ENCODE data around the gene PDE4D.

- TF ChIP-seq, protein P1, sequence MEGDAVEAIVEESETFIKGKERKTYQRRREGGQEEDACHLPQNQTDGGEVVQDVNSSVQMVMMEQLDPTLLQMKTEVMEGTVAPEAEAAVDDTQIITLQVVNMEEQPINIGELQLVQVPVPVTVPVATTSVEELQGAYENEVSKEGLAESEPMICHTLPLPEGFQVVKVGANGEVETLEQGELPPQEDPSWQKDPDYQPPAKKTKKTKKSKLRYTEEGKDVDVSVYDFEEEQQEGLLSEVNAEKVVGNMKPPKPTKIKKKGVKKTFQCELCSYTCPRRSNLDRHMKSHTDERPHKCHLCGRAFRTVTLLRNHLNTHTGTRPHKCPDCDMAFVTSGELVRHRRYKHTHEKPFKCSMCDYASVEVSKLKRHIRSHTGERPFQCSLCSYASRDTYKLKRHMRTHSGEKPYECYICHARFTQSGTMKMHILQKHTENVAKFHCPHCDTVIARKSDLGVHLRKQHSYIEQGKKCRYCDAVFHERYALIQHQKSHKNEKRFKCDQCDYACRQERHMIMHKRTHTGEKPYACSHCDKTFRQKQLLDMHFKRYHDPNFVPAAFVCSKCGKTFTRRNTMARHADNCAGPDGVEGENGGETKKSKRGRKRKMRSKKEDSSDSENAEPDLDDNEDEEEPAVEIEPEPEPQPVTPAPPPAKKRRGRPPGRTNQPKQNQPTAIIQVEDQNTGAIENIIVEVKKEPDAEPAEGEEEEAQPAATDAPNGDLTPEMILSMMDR (IDR thresholded peaks at IDR 0.05) = no peak
- TF ChIP-seq EZH2 (IDR thresholded peaks at IDR 0.05) = no peak
Measured at GRCh38 chr5:59835800-59836199, 57.7 kb downstream of the PDE4D start.

All from neural progenitor cell (in vitro differentiated cells).